Natural killer cell (primary cell): Measurements from ENCODE around the gene BTBD9. TPM values are rescaled to one million over a fixed set of nuclear protein-coding genes. Genes with fewer than 3 reads are reported as not detected.

Experiments
- ATAC-seq, 3 donors: fragments of 150-1000 bp in 2 of 3; fragments of 200-7000 bp in 1 of 3; cut with Tn5 transposase; 1 replicate in 1 of 3; 2 replicates in 2 of 3; pipeline ENCODE4 v1.10.0; 2021; ENCODE audit warnings: mild to moderate bottlenecking in 2 of 3, moderate library complexity in 2 of 3
- DNase-seq, 2 donors: peaks; one replicate each; pipeline versions ENCODE4 v3.0.0 to v3.0.0-alpha.2; 2013 to 2021; ENCODE audit warnings: mixed read lengths in 1 of 2
- H3K27ac ChIP-seq: one replicate; pipeline ENCODE4 v1.5.1; 2013; ENCODE audit warnings: mild to moderate bottlenecking, low read length
- H3K27me3 ChIP-seq: one replicate; pipeline ENCODE4 v1.6.1; 2013; ENCODE audit warnings: low read length; ENCODE audit not compliant: control insufficient read depth, insufficient read depth
- H3K36me3 ChIP-seq: one replicate; pipeline ENCODE4 v1.6.1; 2013; ENCODE audit warnings: low read length; ENCODE audit not compliant: control insufficient read depth, insufficient read depth
- H3K4me1 ChIP-seq: one replicate; pipeline ENCODE4 v1.6.1; 2013; ENCODE audit warnings: low read length; ENCODE audit not compliant: control insufficient read depth, insufficient read depth
- H3K4me3 ChIP-seq: one replicate; pipeline ENCODE4 v1.5.1; 2013; ENCODE audit warnings: low read length
- H3K9me3 ChIP-seq: one replicate; pipeline ENCODE4 v1.6.1; 2013; ENCODE audit warnings: low read length; ENCODE audit not compliant: control insufficient read depth, insufficient read depth
- H3K27ac Mint-ChIP-seq, 2 donors: one replicate each; pipeline ENCODE4 v1.8.0; 2022; ENCODE audit warnings: mild to moderate bottlenecking in 2 of 2, mixed read lengths in 2 of 2, moderate library complexity in 1 of 2
- H3K27me3 Mint-ChIP-seq, 2 donors: one replicate each; pipeline ENCODE4 v1.8.0; 2022; ENCODE audit warnings: low read depth in 2 of 2, mixed read lengths in 2 of 2
- H3K36me3 Mint-ChIP-seq: one replicate; pipeline ENCODE4 v1.8.0; 2022; ENCODE audit warnings: mixed read lengths
- H3K4me1 Mint-ChIP-seq, 2 donors: one replicate each; pipeline ENCODE4 v1.8.0; 2022; ENCODE audit warnings: mixed read lengths in 2 of 2
- H3K4me3 Mint-ChIP-seq: one replicate; pipeline ENCODE4 v1.8.0; 2022; ENCODE audit warnings: mild to moderate bottlenecking, moderate library complexity, mixed read lengths
- H3K9me3 Mint-ChIP-seq, 2 donors: one replicate each; pipeline ENCODE4 v1.8.0; 2022; ENCODE audit warnings: mixed read lengths in 2 of 2
- WGBS: methylation state at CpG from one replicate; pipeline ENCODE4 v1.1.7; 2013; ENCODE audit warnings: missing lambda C conversion rate; ENCODE audit not compliant: insufficient coverage; 5-methylcytosine and 5-hydroxymethylcytosine counted together
- intact Hi-C: fragments of 100-400 bp; cut with micrococcal nuclease; formaldehyde crosslinking; loops from one replicate; pipeline ENCODE4 v1.14.2; 2022
- total RNA-seq, 4 donors: library from RNA; stranded (reverse); fragments of 120-200 nt in 1 of 4; gene quantifications; one replicate each; pipeline versions ENCODE4 v1.2.3 to v1.2.4, GENCODE V29; 2013 to 2022
- TF ChIP-seq, protein P1 (sequence below): fragments of 200-600 bp; IDR thresholded peaks from one replicate; pipeline ENCODE4 v1.8.0; 2022; ENCODE audit warnings: antibody characterized with exemption

Gene BTBD9
- total RNA-seq, 3 donors from 2014 or later (not counting 1 experiment from before 2014, with no cell fraction given) = 51.6 to 70.3 (median 54.3) TPM

DNA sequence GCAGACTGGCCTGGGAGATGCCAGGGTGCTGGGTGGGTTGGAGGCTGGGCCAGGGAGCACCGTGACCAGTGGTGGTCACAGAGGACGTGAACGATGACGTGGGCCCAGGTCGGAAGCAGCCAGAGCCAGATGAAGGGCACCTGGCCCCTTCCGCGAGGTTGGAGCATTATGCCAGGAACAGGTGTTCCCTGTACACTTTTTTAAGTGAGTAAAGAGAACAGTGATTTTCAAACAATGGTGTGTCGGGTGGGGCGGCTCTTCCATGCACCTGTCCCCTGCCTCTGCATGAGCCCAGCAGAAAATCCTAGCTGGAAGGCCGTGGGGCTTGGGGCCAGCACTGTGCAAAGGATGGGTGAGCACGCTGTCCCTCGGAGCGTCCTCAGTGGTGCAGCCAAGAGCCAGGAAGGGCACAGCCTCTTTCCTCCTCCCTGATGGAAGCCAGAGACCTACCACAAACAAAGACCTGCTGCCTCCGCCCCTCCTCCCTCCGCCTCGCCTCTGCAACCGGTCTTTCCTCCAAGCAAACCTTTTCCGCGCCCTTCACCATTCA is 469.7 kb downstream of the BTBD9 start:
- 97% methylated on average over 19 of the region's 19 CpGs for WGBS
- no peak overlapping the region for H3K27ac ChIP-seq
- no peak for DNase-seq
- H3K9me3 ChIP-seq = no peaks in the 10 kb centered on the region
- TF ChIP-seq, protein P1, sequence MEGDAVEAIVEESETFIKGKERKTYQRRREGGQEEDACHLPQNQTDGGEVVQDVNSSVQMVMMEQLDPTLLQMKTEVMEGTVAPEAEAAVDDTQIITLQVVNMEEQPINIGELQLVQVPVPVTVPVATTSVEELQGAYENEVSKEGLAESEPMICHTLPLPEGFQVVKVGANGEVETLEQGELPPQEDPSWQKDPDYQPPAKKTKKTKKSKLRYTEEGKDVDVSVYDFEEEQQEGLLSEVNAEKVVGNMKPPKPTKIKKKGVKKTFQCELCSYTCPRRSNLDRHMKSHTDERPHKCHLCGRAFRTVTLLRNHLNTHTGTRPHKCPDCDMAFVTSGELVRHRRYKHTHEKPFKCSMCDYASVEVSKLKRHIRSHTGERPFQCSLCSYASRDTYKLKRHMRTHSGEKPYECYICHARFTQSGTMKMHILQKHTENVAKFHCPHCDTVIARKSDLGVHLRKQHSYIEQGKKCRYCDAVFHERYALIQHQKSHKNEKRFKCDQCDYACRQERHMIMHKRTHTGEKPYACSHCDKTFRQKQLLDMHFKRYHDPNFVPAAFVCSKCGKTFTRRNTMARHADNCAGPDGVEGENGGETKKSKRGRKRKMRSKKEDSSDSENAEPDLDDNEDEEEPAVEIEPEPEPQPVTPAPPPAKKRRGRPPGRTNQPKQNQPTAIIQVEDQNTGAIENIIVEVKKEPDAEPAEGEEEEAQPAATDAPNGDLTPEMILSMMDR = no peak
- H3K27me3 ChIP-seq = no peaks in the 10 kb centered on the region
- H3K4me3 ChIP-seq = no peak overlapping the region
- no peaks in the 10 kb centered on the region for H3K4me1 ChIP-seq
- Mint-ChIP-seq H3K4me1 (no peaks in the 10 kb centered on the region), H3K4me3 (no peak overlapping the region), H3K27me3 (no peaks in the 10 kb centered on the region), H3K36me3 (no peaks in the 10 kb centered on the region), H3K9me3 (no peaks in the 10 kb centered on the region), H3K27ac (no peak overlapping the region)
- ATAC-seq = no peak
- intact Hi-C loops = no loop called here
- H3K36me3 ChIP-seq = no peaks in the 10 kb centered on the region

DNA sequence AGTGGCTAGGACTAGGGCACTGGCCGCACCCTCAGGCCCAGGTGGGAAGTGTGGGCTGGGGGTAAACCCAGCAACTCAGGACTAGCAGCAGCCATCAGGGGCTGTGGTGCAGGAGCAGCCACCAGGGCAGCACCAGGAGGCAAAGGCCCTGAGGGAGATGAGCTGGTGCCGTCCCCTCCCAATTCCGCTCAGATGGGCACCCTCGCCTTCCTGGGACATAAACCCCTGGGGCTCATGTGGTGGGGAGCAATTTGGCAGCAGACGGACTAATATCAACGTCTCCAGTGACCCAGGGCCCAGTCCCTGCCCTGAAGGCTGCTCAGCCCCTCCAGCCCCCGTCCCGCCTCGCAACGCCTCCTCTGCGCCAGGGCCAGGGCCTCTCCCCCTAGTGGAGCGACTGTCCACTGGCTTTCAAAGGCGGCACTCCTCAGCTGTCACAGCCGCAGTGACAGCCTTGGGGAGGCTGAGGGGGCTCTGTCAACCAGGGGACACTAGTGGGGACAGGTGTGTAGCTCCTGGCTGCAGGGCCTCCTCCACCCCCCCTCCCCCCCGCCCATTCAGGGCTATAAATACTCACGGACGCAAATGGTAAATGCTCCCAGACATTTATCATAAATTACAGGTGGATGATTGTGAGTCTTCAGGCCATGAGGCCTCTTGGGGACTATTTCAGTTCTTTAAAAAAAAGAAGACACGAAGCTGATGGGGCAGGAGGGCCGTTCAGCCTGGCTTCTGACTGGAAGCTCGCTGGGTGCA is 470.3 kb downstream of the BTBD9 start:
- no peak overlapping the region for H3K4me3 ChIP-seq
- no peaks in the 10 kb centered on the region for H3K27me3 Mint-ChIP-seq
- intact Hi-C loops = no loop called here
- no peak overlapping the region for H3K27ac ChIP-seq
- no peaks in the 10 kb centered on the region for H3K4me1 ChIP-seq
- TF ChIP-seq, protein P1 = no peak
- H3K9me3 Mint-ChIP-seq = no peaks in the 10 kb centered on the region
- no peak overlapping the region for H3K27ac Mint-ChIP-seq
- no peaks in the 10 kb centered on the region for H3K4me1 Mint-ChIP-seq
- H3K27me3 ChIP-seq = no peaks in the 10 kb centered on the region
- H3K36me3 Mint-ChIP-seq = no peaks in the 10 kb centered on the region
- H3K4me3 Mint-ChIP-seq = no peak overlapping the region
- no peaks in the 10 kb centered on the region for H3K9me3 ChIP-seq
- 92% methylated on average over 17 of the region's 20 CpGs for WGBS
- no peak for DNase-seq
- ATAC-seq = no peak
- no peaks in the 10 kb centered on the region for H3K36me3 ChIP-seq

DNA sequence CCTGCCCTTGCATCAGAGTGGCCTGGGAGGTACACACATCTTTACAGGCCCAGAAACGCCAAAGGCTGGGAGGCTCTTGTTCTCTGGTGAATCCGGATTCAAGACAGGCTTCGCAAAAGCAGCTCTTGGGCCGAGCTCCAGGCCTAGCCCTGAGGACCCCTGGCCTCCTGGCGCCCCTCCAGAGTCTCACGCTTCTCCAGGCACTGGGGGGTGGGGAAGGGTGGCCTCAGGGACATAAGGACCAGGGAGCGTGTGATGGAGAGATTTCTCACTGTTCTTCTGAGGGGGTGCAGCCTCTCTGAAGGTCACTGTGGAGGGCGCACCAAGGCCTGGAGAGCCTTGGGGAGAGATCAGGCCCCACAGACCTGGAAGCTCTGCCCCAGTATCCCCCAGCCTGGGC is 471.0 kb downstream of the BTBD9 start:
- ATAC-seq = no peak
- Histone ChIP-seq H3K27me3 (no peaks in the 10 kb centered on the region), H3K9me3 (no peaks in the 10 kb centered on the region), H3K4me1 (no peaks in the 10 kb centered on the region), H3K4me3 (no peak overlapping the region), H3K27ac (no peak overlapping the region), H3K36me3 (no peaks in the 10 kb centered on the region)
- no peak for DNase-seq
- Mint-ChIP-seq H3K27me3 (no peaks in the 10 kb centered on the region), H3K27ac (no peak overlapping the region), H3K4me1 (peaks cover 5% of the 10 kb centered on the region in 2 donors), H3K4me3 (no peak overlapping the region), H3K9me3 (no peaks in the 10 kb centered on the region), H3K36me3 (no peaks in the 10 kb centered on the region)
- TF ChIP-seq, protein P1 = no peak
- 99% methylated on average over 8 of the region's 8 CpGs for WGBS
- intact Hi-C loops = no loop called here

DNA sequence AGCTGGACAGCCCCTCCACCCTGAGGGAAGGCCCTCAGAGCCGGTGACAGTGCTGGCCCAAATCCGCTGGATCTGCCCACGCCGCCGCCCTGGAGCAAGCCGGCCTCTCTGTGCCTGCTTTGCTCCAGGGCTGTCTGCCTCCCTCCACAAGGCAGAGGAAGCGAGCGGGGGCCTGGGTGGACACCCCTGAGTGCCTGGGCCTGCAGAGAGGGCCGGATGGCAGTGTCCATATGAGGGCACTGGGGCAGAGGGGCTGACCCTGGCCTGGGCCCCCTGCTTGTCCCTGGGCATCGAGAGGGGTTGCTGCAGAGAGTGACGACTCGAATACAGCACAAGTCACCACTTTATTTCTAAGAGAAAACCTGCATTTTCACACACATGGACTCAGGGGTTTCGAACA is 471.6 kb downstream of the BTBD9 start:
- Mint-ChIP-seq H3K4me1 (peaks cover 5% of the 10 kb centered on the region in 2 donors), H3K36me3 (no peaks in the 10 kb centered on the region), H3K9me3 (no peaks in the 10 kb centered on the region), H3K27ac (no peak overlapping the region), H3K27me3 (no peaks in the 10 kb centered on the region), H3K4me3 (no peak overlapping the region)
- Histone ChIP-seq H3K27ac (no peak overlapping the region), H3K9me3 (no peaks in the 10 kb centered on the region), H3K36me3 (no peaks in the 10 kb centered on the region), H3K4me3 (no peak overlapping the region), H3K4me1 (no peaks in the 10 kb centered on the region), H3K27me3 (no peaks in the 10 kb centered on the region)
- 96% methylated on average over 13 of the region's 13 CpGs for WGBS
- no peak for DNase-seq
- TF ChIP-seq, protein P1 = no peak
- no peak for ATAC-seq
- intact Hi-C loops = no loop called here
